Measurements from ENCODE around the gene SERINC2.

SERINC2 gene

DNA sequence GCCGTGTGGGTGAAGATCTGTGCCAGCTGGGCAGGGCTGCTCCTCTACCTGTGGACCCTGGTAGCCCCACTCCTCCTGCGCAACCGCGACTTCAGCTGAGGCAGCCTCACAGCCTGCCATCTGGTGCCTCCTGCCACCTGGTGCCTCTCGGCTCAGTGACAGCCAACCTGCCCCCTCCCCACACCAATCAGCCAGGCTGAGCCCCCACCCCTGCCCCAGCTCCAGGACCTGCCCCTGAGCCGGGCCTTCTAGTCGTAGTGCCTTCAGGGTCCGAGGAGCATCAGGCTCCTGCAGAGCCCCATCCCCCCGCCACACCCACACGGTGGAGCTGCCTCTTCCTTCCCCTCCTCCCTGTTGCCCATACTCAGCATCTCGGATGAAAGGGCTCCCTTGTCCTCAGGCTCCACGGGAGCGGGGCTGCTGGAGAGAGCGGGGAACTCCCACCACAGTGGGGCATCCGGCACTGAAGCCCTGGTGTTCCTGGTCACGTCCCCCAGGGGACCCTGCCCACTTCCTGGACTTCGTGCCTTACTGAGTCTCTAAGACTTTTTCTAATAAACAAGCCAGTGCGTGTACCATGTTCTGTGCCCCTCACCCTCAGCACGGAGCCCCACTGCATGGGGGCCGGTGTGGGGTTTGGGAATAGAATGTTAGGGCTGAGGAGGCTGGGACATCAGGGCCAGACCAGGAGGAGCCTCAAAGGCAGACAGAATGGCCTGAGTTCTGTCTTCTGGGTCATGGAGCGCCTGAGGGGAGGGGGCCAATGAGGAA, 21.3 kb downstream of the SERINC2 start:
- ATAC-seq (no peak), DNase-seq (no peak)

DNA sequence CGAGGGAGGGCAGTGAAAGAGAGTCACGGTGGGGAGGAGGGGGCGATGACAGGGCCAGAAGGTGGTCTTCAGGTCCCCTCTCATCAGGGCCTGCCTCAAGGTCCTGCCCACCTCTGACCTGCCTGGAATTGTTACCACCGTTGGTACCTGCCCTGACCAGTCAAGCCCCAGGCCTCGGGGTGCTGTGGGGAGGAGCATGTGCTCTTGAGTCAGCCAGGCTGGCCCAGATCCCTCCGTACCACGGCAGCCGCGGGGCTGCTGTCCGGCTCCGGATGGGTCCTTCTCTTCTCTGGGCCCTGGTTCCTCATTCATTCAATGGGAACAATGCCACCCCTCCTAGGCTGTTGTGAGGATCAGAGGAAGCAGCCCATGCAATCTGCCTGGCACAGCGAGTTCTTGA, 22.0 kb downstream of the SERINC2 start:
- no peak for DNase-seq
- no peak for ATAC-seq

DNA sequence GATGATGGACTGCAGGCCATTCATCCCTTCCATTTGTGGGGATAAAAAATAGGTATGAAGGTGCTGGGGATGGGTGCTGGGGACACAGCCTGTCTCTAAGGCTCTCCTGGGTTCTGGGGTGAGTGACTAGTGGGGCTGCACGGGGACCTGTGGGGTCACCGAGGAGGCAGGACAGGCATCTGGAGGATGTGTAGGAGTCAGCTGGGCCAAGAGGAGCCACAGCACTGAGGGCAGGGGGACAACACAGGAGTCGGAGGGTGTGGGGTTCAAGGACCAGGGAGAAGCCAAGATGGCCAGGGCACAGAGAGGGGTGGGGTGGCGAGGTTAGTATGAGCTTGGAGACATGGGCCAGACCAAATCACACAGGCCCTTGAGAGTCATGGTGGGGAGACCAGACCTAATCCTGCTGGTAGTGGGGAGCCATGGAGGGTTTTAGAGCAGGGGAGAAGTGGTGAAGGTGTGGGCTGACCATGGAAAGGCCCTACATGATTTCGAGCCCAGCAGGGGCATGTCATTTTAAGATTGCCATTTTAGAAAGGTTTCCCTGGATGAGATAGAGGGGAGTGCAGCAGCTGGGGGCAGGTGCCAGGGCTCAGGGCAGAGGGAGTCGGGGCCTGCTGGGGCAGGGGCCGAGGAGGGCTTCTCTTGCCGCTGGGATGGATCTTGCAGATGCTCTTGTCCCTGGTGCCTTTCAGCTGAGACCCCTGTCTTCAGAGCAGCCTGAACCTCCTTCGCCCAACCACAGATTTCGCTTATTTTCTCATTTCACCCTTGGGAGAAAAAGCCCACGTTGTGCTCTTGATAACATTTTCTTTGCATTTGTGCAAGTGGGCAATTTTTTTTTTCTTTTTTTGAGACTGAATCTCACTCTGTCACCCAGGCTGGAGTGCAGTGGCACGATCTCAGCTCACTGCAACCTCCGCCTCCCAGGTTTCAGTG, 22.7 kb downstream of the SERINC2 start:
- no peak for DNase-seq
- no peak for ATAC-seq

DNA sequence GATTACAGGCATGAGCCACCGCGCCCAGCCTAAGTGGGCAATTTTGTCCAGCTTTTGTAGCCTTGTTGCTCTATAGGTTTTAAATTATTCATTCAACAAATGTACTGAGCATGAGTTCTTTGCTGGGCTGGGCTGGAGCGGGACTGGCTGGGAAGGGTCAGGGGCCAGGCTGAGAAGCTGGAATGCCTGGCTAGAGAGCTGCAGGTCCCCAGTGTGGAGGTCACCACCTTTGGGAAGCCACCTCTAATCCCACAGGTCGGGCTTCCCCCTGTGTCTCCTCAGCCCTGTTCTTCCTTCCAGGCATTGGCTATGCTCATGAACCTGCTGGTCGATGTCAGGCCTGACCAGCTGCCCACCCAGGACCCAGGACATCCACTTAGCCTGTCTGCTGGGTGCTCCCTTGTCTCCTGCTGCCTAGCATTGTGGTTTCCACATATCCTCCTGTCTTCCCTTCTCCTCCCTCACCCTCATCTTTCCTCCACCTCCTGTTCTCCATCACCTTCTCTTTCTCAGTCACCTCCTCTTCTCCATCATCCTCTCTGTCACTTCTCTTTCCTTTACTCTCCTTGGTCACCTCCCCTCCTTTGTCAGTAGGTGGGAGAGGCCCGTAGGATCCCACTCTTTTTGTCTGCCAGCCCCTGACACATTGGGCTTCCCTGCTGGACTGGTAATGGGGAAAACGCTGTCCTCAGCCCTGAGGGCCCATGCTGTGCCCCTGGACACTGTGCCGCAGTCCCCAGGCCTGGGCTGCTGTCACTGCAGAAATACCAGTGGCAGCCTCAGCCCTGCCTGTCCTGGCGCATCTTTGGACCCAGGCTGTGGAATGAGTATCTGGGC, 23.8 kb downstream of the SERINC2 start:
- no peak for DNase-seq
- no peak for ATAC-seq

DNA sequence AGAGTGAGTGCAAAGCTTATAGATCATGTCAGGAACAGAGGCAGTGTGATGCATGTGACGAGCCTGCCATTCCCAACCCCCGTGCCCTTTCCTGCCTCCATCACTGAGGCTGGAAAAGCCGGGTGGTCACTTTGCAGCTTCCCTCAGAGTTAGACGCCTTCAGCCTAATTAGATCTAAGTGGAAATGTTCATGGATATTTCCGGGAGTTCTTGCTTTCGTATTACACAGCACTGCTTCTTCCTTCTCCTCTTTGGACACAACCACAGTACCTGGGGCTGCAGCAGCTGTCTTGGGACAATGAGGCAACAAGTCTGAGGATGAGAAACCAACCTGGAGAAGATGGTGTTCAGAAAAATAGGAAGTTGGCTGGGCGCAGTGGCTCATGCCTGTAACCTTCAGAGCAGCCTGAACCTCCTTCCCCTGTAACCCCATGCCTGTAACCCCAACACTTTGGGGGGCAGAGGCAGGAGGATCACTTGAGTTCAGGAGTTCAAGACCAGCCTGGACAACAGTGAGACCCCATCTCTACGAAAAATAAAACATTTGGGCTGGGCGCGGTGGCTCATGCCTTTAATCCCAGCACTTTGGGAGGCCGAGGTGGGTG, 24.5 kb downstream of the SERINC2 start:
- ATAC-seq (no peak), DNase-seq (no peak)

DNA sequence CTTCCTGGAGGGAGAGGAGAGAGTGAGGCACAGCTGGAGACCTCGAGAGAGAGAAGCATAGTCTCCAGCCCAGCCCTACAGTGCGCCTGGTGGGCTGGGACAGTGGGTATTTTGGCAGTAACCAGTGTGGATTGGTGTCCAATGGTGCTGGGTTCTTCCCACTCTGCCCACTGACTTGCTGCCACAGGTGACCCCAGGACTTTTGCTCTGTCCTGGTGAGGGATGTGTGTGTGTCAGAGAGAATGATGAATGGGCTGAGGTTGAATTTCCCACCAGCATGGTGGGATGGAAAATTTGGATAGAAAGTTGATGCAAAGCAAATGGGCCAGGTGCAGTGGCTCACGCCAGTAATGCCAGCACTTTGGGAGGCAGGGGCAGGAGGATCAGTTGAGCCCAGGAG, 26.3 kb downstream of the SERINC2 start:
- no peak for DNase-seq
- no peak for ATAC-seq

DNA sequence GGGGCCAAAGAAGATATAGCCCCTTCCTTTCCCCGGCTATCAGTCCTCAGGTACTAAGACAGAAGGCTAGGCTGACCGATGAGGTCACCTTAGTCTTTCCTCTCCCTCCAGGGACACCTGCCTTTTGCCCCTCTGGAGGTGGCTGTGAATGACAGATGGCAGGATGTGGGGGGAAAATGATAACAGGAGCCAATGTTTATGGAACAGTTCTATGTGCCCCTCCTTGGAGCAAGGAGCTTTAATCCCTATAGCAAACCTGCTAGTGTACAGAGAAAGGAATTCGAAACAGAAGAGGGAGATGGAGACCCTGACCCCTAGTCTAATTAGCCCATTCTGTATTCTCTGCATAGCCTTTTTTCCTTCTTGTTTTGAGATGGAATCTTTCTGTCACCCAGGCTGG, 28.1 kb downstream of the SERINC2 start:
- DNase-seq = no peak
- no peak for ATAC-seq

DNA sequence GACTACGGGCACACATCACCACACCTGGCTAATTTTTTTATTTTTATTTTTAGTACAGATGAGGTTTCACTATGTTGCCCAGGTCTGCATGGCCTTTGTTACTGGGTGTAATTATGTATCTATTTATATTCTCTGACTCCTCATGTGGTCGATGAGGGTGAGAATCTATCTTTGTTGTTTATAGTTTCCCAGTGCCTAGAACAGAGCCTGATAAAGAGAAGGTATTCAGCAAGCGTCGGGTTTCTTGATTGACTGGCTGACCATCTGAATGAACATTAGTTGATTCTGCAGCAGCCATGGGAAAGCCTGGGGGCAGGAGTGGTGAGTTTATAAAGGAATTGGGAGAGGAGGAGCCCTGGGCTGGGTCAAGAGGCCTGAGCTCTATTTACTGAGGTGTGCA, 28.5 kb downstream of the SERINC2 start:
- DNase-seq (no peak), ATAC-seq (no peak)

DNA sequence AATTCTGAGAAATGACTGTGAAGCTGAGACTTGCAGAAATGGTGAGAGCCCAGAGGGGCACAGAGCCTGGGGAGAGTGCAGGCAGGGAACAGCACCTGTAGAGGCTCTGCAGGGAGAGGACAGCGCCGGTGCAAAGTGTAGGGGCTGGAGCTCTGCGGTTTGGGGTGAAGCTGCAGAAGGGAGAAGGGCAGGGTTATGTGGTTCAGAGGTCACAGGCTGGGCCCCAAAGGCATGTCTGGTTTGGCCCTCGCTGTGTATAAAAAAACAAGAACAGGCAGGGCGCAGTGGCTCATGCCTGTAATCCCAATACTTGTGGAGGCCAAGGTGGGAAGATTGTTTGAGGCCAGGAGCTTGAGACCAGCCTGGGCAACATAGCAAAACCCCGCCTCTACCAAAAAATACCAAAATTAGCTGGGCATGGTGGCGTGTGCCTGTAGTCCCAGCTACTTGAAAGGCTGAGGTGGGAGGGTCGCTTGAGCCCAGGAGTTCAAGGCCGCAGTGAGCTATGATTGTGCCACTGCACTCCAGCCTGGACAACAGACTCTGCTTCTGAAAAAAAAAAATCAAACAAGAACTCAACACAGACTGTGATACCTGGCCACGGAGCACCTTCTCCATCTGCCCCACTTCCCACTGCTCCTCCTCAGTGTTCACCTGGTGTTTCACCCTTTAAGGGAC, 29.1 kb downstream of the SERINC2 start:
- no peak for DNase-seq

DNA sequence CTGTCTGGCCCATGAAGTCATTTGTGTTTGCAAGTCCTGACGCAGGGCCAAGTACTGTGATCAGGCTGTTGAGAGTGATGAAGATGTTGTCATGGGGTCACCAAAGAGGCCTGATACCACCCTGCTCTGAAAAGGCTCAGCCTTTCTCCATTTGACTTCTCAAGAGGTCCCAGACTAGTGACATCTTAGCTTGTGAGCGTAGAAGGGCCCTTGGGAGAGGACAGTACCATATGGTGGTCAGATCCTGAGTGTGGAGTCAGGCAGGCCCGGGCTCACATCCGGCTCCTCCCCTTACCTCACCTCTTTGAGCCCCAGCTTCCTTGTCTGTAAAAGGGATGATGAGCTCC, 29.6 kb downstream of the SERINC2 start:
- ATAC-seq (no peak), DNase-seq (no peak)

More for the DNA sequence above, 29.1 kb downstream of the SERINC2 start:
- no peak for ATAC-seq

DNA sequence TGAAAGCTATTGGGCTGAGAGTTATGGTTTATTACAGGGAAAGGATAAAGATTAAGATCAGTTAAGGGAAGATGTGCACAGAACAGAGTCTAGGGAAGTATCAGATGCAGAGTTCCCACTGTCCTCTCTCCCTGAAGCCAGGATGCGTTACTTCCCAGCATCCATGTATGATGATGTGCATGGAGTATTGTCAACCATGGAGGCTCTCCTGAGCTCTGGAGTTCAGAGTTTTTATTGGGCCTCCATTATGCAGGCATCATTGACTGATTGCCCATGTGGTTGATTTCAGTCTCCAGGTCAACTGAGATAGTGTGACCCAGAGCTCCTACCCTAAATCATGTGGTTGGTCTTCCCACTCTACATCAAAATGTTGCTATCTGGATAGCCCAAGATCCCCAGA, 30.7 kb downstream of the SERINC2 start:
- ATAC-seq (no peak), DNase-seq (no peak)

DNA sequence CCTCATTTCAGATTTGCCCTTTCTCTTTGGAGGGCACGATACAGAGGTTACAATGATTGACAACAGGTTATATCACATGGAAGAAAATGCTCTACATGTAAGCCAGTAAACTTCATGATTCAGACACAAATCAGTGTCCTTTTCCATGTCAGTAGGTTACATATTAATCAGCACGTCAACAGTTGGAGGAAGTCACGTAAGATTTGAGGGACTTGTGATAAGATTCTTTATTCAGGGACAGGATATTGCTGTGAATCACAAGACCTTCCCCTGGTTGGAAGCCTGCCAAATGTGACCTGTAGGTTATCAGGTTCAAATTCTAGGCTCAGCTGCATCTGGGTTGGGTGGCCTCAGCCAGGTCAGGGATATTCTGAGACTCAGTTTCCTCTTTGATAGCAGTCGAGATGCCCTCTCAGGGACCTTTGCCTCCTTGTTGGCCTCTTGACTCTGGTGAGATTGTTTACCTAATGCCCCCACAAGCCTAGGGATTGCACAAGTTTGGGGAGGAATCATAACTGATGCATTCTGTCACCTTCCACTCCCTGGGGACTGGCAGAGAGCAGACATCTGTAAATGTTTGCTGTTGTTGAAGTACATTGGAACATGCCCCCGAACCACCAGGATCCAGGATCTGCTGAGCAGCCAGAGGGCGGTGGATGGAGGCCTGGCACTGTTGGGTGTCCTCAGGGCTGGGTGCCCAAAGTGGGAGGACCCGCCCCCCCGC, 31.9 kb downstream of the SERINC2 start:
- ATAC-seq = no peak
- DNase-seq = no peak

DNA sequence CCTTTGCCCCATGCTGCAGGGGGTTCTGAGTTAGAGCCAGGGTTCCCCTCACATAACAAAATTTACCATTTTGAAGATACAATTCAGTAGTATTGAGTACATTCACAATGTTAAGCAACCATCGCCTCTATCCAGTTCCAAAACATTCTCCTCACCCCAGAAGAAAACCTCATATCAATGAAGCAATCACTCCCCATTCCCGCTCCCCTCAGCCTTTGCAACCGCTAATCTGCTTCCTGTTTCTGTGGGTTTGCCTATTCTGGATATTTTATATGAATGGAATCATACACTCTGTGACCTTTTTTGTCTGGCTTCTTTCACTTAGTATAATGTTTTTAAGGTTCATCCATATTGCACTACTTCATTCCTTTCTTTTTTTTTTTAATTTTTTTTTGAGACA, 32.9 kb downstream of the SERINC2 start:
- ATAC-seq = no peak
- no peak for DNase-seq

DNA sequence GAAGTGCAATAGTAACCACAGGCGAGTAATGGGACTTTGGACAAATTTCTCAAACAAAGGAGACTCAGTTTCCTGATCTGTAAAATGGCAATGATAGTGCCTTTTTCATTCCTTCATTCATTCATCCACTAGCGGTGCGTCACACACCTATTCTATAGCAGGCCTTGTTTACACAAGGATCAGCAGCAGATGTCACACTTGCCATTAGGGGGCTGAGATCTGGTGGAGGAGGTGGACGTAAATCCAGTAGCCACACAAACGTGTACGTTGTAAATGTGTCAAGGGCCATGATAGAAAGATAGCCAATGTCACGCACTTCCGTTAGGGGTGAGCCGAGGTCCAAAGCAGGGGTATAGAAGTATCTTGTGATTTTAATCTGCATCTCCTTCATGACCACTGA, 34.2 kb downstream of the SERINC2 start:
- no peak for ATAC-seq
- DNase-seq = no peak

DNA sequence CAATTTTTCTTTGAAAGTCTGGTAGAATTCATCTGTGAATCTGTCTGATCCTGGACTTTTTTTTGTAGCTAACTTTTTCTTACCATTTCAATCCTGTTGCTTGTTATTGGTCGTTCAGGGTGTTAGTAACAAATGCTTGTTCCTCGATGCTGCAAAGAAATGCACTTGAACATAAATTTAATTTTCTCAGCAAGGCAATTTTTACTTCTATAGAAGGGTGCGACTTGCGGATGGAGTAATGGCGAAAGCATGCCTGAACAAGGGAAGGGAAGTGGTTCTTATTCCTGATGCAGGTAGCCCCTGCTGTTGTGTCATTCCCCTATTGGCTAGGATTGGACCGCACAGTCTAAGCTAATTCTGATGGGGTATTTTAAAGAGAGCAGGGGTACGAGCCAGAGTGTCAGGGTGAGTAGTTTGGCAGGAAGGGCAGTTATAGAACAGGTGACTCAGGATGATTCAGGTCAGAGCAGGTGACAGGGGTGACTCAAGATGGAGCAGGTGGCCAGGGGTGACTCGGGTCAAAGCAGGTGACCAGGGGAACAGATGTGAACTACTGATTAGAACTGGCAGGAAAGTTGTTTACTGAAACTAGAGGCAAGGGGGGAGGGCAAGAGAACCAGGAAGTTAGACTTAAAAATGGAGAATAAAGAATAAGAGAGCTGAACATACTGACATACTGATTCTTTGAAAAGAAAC, 40.5 kb downstream of the SERINC2 start:
- DNase-seq (no peak), ATAC-seq (no peak)

DNA sequence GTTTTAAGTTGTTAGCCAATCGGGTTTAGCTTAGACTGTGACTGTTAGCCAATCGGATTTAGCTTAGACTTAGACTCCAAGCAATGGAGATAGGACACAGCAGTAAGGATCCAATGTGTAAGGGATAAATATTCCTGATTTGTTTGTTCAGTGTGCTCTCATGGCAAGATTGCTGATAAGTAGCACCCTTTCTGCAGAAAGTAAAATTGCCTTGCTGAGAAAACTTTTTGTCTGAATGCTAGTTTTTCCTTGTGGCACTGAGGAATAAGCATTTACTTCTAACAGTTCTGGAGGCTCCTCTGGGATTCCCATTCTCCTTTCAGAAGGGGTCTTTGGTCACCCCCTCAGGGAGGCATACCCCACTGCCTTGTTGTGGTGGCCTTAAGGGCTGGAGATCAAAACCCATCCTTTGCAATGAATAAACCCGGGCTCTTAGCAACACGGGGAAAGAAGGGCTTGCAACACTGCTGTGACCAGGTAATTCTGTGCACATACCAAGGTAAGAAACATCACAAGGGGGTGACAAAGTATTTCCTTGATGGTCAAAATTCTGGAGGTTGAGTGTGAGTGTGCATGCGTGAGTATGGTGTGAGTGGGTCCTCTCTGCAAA, 45.4 kb downstream of the SERINC2 start:
- ATAC-seq (no peak), DNase-seq (no peak)

DNA sequence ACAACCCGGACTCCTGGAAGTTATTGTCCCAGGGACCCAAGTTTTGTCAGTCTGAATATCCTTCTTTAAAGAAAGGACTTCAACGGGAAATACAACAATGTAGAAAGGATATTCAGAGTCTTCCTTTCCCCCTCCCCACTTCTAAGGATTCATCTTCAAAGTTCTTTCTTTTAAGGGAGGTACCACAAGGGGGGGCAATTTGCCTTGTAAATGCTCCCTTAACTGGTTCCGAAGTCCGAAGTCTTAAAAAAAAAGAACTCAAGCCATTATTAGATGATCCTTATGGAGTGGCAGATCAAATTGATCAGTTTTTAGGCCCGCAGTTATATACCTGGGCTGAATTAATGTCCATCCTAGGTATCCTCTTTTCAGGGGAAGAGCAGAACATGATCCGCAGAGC, 47.0 kb downstream of the SERINC2 start:
- DNase-seq = no peak
- no peak for ATAC-seq

DNA sequence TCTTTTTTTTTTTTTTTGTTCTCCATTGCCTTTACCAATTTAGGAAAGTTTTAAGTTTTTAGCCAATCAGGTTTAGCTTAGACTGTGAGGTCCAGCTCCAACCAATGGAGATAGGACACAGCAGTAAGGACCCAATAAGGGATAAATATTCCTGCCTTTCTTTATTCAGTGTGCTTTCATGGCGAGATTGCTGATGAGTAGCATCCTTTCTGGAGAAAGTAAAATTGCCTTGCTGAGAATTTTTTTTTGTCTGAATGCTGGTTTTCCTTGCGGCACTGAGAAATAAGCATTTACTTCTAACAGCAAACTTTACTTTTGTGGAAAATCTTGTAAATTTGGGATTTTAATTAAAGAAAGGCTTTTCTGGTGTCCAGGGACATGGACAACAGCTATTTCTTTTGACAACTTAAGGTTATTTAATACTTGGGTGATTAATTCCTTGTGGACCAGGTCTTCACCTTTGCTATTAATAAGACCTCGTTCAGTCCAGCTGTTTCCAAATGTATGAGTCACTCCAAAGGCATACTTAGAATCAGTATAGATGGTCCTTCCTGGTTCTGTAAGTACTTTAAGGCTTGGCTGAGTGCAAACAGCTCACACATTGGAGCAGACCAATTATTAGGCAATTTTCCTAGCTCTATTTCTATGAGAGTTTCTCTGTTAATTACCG, 54.1 kb downstream of the SERINC2 start:
- DNase-seq (no peak), ATAC-seq (no peak)

DNA sequence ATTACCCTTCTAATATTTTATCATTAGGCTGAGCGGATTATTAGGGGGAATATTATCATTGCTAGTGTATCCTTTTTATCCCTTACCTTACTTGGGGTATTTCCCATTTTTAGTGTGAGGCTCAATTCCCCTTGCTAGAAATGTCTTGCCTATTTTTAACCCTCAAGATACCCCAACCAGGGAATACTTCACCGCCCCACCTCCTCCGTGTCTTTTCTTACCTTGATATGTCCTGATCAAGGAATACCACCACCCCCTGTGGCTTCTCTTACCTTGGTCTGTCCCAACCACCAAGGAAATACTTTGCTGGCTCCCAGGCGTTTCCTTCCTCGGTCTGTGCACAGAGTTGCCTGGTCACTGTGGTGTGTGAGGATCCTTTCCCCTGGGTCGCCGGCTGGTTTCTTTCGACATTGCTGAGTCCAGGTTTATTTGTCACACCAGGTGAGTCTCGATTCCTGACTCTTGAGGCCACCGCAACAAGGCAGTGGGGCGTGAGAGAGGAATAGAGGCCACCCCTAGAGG, 57.8 kb downstream of the SERINC2 start:
- no peak for DNase-seq
- no peak for ATAC-seq
